Fibroblast of skin of right biceps (primary cell): Measurements from ENCODE around the gene MED13.
"Not testable (repeated sequence)": the region's sequence is repeated elsewhere in the genome, so short reads cannot be mapped to it uniquely, and the experiment has no call there.

Experiments
- DNase-seq: peaks from one replicate; pipeline ENCODE4 v3.0.0-alpha.2; 2013

The MED13 gene

DNA sequence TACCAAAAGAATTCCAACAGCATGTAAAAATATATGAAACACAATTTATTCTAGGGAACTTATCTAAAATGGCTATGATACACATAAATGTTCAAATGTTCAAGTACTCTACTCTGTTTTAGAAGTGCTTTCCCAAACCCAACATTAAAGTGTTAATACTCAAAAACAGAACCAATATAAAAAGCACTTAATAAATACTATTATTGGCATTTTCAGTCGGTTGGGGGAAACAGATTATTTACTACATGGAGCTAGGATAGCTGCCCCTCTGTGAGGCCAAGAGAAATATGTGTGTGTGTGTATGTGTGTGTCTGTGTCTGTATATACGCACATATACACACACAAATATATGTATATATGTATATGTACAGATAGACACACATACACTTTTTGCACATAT, 169.7 kb downstream of the MED13 start:
- DNase-seq: no peak

DNA sequence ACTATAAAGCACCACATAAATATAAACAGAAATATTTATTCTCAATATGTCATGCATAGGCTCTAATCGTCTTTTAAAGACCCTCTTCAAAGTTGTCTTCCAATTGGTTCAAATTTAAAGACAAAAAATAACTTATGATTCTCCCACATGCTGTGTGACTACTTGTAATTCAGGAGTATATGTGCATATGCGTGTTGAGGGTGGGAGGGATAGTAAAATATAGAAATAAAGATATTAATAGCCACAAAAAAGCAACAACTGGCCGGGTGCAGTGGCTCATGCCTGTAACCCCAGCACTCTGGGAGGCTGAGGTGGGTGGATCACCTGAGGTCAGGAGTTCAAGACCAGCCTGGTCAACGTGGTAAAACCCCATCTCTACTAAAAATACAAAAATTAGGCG, 170.8 kb downstream of the MED13 start:
- not testable (repeated sequence) for DNase-seq
